Suprapubic skin (tissue), 4 donors: ENCODE results near the gene HNF1A. TPM values are rescaled to one million over a fixed set of nuclear protein-coding genes. Genes with fewer than 3 reads are reported as not detected.

Experiments
- DNase-seq, 2 donors: peaks; one replicate each; pipeline ENCODE4 v3.0.0-alpha.2; 2019; ENCODE audit warnings: low spot score in 2 of 2
- H3K27ac ChIP-seq: fragments of 200-600 bp; sonication (generic); one replicate; pipeline ENCODE4 v1.5.1; 2019
- H3K27me3 ChIP-seq: fragments of 200-600 bp; sonication (generic); one replicate; pipeline ENCODE4 v1.5.1; 2019
- H3K36me3 ChIP-seq: fragments of 200-600 bp; sonication (generic); one replicate; pipeline ENCODE4 v1.5.1; 2019
- H3K4me1 ChIP-seq: fragments of 200-600 bp; sonication (generic); one replicate; pipeline ENCODE4 v1.5.1; 2019
- H3K4me3 ChIP-seq: fragments of 200-600 bp; sonication (generic); one replicate; pipeline ENCODE4 v1.5.1; 2019; ENCODE audit warnings: mild to moderate bottlenecking
- H3K9me3 ChIP-seq: fragments of 200-600 bp; sonication (generic); one replicate; pipeline ENCODE4 v1.5.1; 2019
- EP300 ChIP-seq: sonication (generic); formaldehyde crosslinking; IDR thresholded peaks from one replicate; pipeline ENCODE4 v1.6.1; 2017; ENCODE audit warnings: antibody characterized with exemption
- POLR2A ChIP-seq, 2 donors: fragments of 450-650 bp; IDR thresholded peaks; one replicate each; pipeline ENCODE4 v1.6.1; 2017; ENCODE audit warnings: antibody characterized with exemption in 2 of 2, mild to moderate bottlenecking in 2 of 2, moderate library complexity in 2 of 2
- POLR2AphosphoS5 ChIP-seq, 3 donors: sonication (generic); formaldehyde crosslinking; IDR thresholded peaks; one replicate each; pipeline ENCODE4 v1.6.1; 2017; ENCODE audit warnings: antibody characterized with exemption in 3 of 3
- WGBS: methylation state at CpG from one replicate; pipeline ENCODE4 v1.1.5; 2018; 5-methylcytosine and 5-hydroxymethylcytosine counted together
- total RNA-seq, 4 donors: library from RNA; depleted of rRNA; stranded (reverse); fragments of >200 nt; gene quantifications; one replicate each; pipeline ENCODE4 v1.1.0, GENCODE V29; 2016
- TF ChIP-seq, protein P1 (sequence below), 2 donors: fragments of 200-600 bp in 1 of 2; fragments of 450-650 bp in 1 of 2; sonication (generic) in 1 of 2; IDR thresholded peaks; one replicate each; pipeline ENCODE4 v1.5.1; 2016 to 2019; ENCODE audit warnings: antibody characterized with exemption in 2 of 2, mild to moderate bottlenecking in 1 of 2, moderate library complexity in 1 of 2

The HNF1A gene
- total RNA-seq, 4 donors from 2014 or later = 0.57 TPM; not detected in 3

DNA sequence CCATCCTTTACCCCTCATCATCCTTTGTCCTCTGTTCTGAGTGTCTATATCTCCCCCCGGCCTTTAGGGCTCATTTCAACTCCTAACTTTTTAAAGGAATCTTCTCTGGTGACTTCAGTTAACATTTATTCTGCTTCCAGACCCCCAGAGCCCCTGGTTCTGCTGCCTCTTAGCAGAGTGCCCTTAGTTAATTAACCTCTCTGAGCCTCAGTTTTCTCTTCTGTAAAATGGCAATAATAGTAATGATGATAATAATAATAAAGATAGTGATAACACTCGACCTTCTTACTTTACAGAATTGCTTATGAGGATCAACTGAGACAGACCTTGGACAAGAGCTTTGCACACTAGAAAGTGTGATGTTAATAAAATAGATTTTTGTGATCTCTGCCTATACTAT, 44.4 kb downstream of the HNF1A start:
- WGBS = 74% methylated on average over 2 of the region's 2 CpGs
- Histone ChIP-seq H3K9me3 (no peaks in the 10 kb centered on the region), H3K4me3 (no peak overlapping the region), H3K36me3 (no peaks in the 10 kb centered on the region), H3K27ac (no peak overlapping the region), H3K27me3 (no peaks in the 10 kb centered on the region), H3K4me1 (no peaks in the 10 kb centered on the region)
- no peak for DNase-seq
- TF ChIP-seq, protein P1, sequence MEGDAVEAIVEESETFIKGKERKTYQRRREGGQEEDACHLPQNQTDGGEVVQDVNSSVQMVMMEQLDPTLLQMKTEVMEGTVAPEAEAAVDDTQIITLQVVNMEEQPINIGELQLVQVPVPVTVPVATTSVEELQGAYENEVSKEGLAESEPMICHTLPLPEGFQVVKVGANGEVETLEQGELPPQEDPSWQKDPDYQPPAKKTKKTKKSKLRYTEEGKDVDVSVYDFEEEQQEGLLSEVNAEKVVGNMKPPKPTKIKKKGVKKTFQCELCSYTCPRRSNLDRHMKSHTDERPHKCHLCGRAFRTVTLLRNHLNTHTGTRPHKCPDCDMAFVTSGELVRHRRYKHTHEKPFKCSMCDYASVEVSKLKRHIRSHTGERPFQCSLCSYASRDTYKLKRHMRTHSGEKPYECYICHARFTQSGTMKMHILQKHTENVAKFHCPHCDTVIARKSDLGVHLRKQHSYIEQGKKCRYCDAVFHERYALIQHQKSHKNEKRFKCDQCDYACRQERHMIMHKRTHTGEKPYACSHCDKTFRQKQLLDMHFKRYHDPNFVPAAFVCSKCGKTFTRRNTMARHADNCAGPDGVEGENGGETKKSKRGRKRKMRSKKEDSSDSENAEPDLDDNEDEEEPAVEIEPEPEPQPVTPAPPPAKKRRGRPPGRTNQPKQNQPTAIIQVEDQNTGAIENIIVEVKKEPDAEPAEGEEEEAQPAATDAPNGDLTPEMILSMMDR (IDR thresholded peaks at IDR 0.05) = no peak
- TF ChIP-seq POLR2AphosphoS5 (IDR thresholded peaks at IDR 0.05) (no peak), EP300 (no peak), POLR2A (IDR thresholded peaks at IDR 0.05) (no peak)

DNA sequence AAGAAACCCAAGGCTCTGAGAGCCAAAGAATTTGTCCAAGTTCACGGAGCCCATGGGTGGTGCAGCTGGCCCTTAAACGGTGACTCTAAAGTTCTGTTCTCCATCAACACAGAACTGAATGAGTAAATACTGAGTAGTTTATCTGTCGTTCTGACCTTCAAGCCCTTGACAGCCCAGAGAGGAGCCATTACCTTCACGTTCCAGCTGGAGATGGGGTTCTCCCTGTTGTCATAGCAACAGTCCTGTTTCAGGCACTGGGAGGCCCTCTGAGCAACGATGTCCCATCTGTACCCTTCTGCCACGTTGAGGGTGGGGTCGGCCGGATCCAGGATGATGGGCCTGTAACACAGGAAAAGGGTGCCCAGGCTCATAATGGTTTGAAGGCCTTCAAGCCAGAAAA, 45.5 kb downstream of the HNF1A start:
- no peak for DNase-seq
- TF ChIP-seq, protein P1 (IDR thresholded peaks at IDR 0.05) = no peak
- no peak for TF ChIP-seq POLR2AphosphoS5 (IDR thresholded peaks at IDR 0.05)
- Histone ChIP-seq H3K27me3 (no peaks in the 10 kb centered on the region), H3K9me3 (no peaks in the 10 kb centered on the region), H3K4me3 (no peak overlapping the region), H3K36me3 (no peaks in the 10 kb centered on the region), H3K4me1 (no peaks in the 10 kb centered on the region), H3K27ac (no peak overlapping the region)
- 74% methylated on average over 8 of the region's 8 CpGs for WGBS

GRCh38 chr12:121025442-121026226, 47.3 kb downstream of the HNF1A start:
- Histone ChIP-seq H3K36me3 (no peaks in the 10 kb centered on the region), H3K4me1 (no peaks in the 10 kb centered on the region), H3K27ac (no peak overlapping the region), H3K4me3 (no peak overlapping the region), H3K27me3 (no peaks in the 10 kb centered on the region), H3K9me3 (no peaks in the 10 kb centered on the region)
- TF ChIP-seq EP300 (no peak), POLR2AphosphoS5 (IDR thresholded peaks at IDR 0.05) (no peak), POLR2A (IDR thresholded peaks at IDR 0.05) (no peak)
- TF ChIP-seq, protein P1 (IDR thresholded peaks at IDR 0.05) = no peak
- no peak for DNase-seq
- 94% methylated on average over 11 of the region's 11 CpGs for WGBS

- Histone ChIP-seq H3K9me3 (no peaks in the 10 kb centered on the region), H3K4me3 (no peak overlapping the region), H3K27me3 (no peaks in the 10 kb centered on the region), H3K4me1 (no peaks in the 10 kb centered on the region), H3K27ac (no peak overlapping the region), H3K36me3 (no peaks in the 10 kb centered on the region)
- TF ChIP-seq POLR2A (IDR thresholded peaks at IDR 0.05) (no peak), EP300 (no peak), POLR2AphosphoS5 (IDR thresholded peaks at IDR 0.05) (no peak)
- TF ChIP-seq, protein P1 (IDR thresholded peaks at IDR 0.05) = no peak
- DNase-seq = no peak
- 90% methylated on average over 10 of the region's 10 CpGs for WGBS
Observed at GRCh38 chr12:121026274-121027045, 48.1 kb downstream of the HNF1A start.

- DNase-seq = no peak
- 73% methylated on average over 10 of the region's 10 CpGs for WGBS
- TF ChIP-seq EP300 (no peak), POLR2AphosphoS5 (IDR thresholded peaks at IDR 0.05) (no peak), POLR2A (IDR thresholded peaks at IDR 0.05) (no peak)
- TF ChIP-seq, protein P1 (IDR thresholded peaks at IDR 0.05) = no peak
- no peak overlapping the region for H3K27ac ChIP-seq
- no peaks in the 10 kb centered on the region for H3K4me1 ChIP-seq
- no peak overlapping the region for H3K4me3 ChIP-seq
- no peaks in the 10 kb centered on the region for H3K27me3 ChIP-seq
- H3K9me3 ChIP-seq = no peaks in the 10 kb centered on the region
- H3K36me3 ChIP-seq = no peaks in the 10 kb centered on the region
Observed at GRCh38 chr12:121030576-121031212, 52.4 kb downstream of the HNF1A start.
